Mesenchymal stem cell (in vitro differentiated cells and primary cell): ENCODE data around the gene ACKR3.

Experiments used
- DNase-seq: peaks from one replicate; pipeline ENCODE4 v3.0.0-alpha.2; 2013
- H2AFZ ChIP-seq: one replicate; pipeline ENCODE4 v1.6.1; 2013; ENCODE audit warnings: low read depth, mild to moderate bottlenecking, control low read depth, inconsistent platforms, low read length, moderate library complexity
- H2AK5ac ChIP-seq: 2 replicates; pipeline ENCODE4 v1.6.1; 2013; ENCODE audit warnings: low read length, moderate library complexity, mild to moderate bottlenecking, inconsistent platforms; ENCODE audit not compliant: severe bottlenecking
- H2BK120ac ChIP-seq: one replicate; pipeline ENCODE4 v1.6.1; 2013; ENCODE audit warnings: low read depth, mild to moderate bottlenecking, inconsistent platforms, low read length, moderate library complexity
- H2BK12ac ChIP-seq, 2 experiments: one replicate each; pipeline ENCODE4 v1.6.1; 2013; ENCODE audit warnings: inconsistent platforms in 2 of 2, low read length in 2 of 2, mild to moderate bottlenecking in 2 of 2, moderate library complexity in 2 of 2, control low read depth in 1 of 2
- H2BK15ac ChIP-seq: one replicate; pipeline ENCODE4 v1.6.1; 2013; ENCODE audit warnings: mild to moderate bottlenecking, low read depth, inconsistent platforms; ENCODE audit not compliant: poor library complexity, severe bottlenecking
- H2BK5ac ChIP-seq: 2 replicates; pipeline ENCODE4 v1.6.1; 2013; ENCODE audit warnings: low read depth, mild to moderate bottlenecking, low read length, control low read depth, inconsistent platforms; ENCODE audit not compliant: poor library complexity, severe bottlenecking
- H3K14ac ChIP-seq, 2 experiments: one replicate each; pipeline ENCODE4 v1.6.1; 2013; ENCODE audit warnings: inconsistent platforms in 2 of 2, low read length in 2 of 2, control low read depth in 1 of 2, mild to moderate bottlenecking in 1 of 2, moderate library complexity in 1 of 2
- H3K18ac ChIP-seq, 2 experiments: one replicate each; pipeline ENCODE4 v1.6.1; 2013; ENCODE audit warnings: inconsistent platforms in 2 of 2, low read length in 2 of 2, control low read depth in 1 of 2, low read depth in 1 of 2, mild to moderate bottlenecking in 1 of 2
- H3K23ac ChIP-seq, 2 experiments: one replicate each; pipeline ENCODE4 v1.6.1; 2013; ENCODE audit warnings: inconsistent platforms in 2 of 2, low read length in 2 of 2, mild to moderate bottlenecking in 2 of 2, moderate library complexity in 2 of 2, control low read depth in 1 of 2
- H3K27ac ChIP-seq: 2 replicates; pipeline ENCODE4 v1.5.1; 2013; ENCODE audit warnings: mild to moderate bottlenecking, moderate library complexity, low read length, control low read depth, inconsistent platforms; ENCODE audit not compliant: poor library complexity, severe bottlenecking
- H3K27me3 ChIP-seq, 2 experiments: 2 replicates each; pipeline versions ENCODE4 v1.6.1 to v1.7.0; 2013; ENCODE audit warnings: low read length in 2 of 2, mild to moderate bottlenecking in 2 of 2, moderate library complexity in 2 of 2, control low read depth in 1 of 2, inconsistent platforms in 1 of 2; ENCODE audit not compliant: control insufficient read depth in 1 of 2, insufficient read depth in 1 of 2
- H3K36me3 ChIP-seq, 2 experiments: 2 replicates each; pipeline versions ENCODE4 v1.6.1 to v1.7.0; 2013; ENCODE audit warnings: low read length in 2 of 2, control low read depth in 1 of 2, inconsistent platforms in 1 of 2, low read depth in 1 of 2, mild to moderate bottlenecking in 1 of 2; ENCODE audit not compliant: insufficient read depth in 2 of 2, control insufficient read depth in 1 of 2
- H3K4ac ChIP-seq, 2 experiments: one replicate each; pipeline ENCODE4 v1.6.1; 2013; ENCODE audit warnings: inconsistent platforms in 2 of 2, low read length in 2 of 2, mild to moderate bottlenecking in 2 of 2, moderate library complexity in 2 of 2, control low read depth in 1 of 2, low read depth in 1 of 2
- H3K4me1 ChIP-seq: 2 replicates; pipeline ENCODE4 v1.6.1; 2013; ENCODE audit warnings: low read depth, low read length, control low read depth; ENCODE audit not compliant: control insufficient read depth, insufficient read depth
- H3K4me2 ChIP-seq: 2 replicates; pipeline ENCODE4 v1.6.1; 2013; ENCODE audit warnings: low read length, mild to moderate bottlenecking, inconsistent platforms; ENCODE audit not compliant: poor library complexity, severe bottlenecking
- H3K4me3 ChIP-seq, 2 experiments: 2 replicates each; pipeline versions ENCODE4 v1.5.1 to v1.7.0; 2013; ENCODE audit warnings: low read length in 2 of 2, mild to moderate bottlenecking in 2 of 2, control low read depth in 1 of 2, low read depth in 1 of 2; ENCODE audit not compliant: insufficient read depth in 1 of 2
- H3K79me1 ChIP-seq: replicated peaks from 2 replicates; pipeline ENCODE4 v1.6.1; 2013; ENCODE audit warnings: mild to moderate bottlenecking, control low read depth, low read length, inconsistent platforms; ENCODE audit not compliant: poor library complexity, severe bottlenecking
- H3K9ac ChIP-seq: 2 replicates; pipeline ENCODE4 v1.7.0; 2013; ENCODE audit warnings: mild to moderate bottlenecking, low read length, moderate library complexity
- H3K9me3 ChIP-seq: 2 replicates; pipeline ENCODE4 v1.7.0; 2013; ENCODE audit warnings: mild to moderate bottlenecking, low read length; ENCODE audit not compliant: control insufficient read depth
- H4K8ac ChIP-seq: one replicate; pipeline ENCODE4 v1.6.1; 2013; ENCODE audit warnings: inconsistent platforms, mild to moderate bottlenecking, low read length, moderate library complexity
- H4K91ac ChIP-seq: one replicate; pipeline ENCODE4 v1.6.1; 2013; ENCODE audit warnings: mild to moderate bottlenecking, low read length, inconsistent platforms
- WGBS: methylation state at CpG from one replicate; pipeline ENCODE4 v1.1.7; 2013; ENCODE audit warnings: mixed read lengths; 5-methylcytosine and 5-hydroxymethylcytosine counted together

Gene ACKR3

DNA sequence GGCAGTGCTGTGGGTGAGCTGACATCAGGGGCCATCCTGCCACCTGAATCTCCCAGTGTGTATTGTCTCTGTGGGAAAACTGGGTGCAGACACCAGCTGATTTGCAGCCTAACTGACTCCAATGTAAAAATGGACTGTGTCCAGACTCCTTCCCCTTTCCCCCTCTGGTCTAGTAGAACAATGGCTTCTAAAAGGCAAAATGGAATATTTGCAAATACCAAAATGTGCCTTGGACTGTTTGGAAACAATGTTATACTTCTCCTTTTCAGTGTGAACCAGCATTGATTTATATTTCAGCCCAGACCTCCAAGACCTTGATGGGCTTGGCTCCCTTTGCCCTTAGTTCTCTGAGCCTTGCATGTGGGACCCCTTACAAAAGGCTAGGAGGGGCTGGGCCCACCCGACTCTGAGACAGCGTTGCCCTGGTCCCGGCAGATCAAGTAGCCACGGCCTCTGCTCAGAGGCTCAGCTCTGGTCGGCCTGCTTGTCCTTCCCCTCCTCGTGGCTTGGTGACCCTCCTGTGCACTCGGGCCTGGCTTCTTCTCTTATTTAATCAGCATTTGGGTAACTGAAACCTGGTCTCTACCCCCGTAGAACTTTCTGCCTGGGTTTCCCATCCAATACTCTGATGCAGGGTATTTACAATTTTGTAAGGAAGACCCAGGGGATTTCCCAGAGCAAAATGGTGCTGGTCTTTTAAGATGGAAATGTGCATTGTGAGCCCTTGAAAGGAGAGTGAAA is 18.0 kb upstream of the ACKR3 start:
- Histone ChIP-seq H2AK5ac (no peak overlapping the region), H3K4me1 (no peaks in the 10 kb centered on the region), H2AFZ (no peak overlapping the region), H3K9ac (no peak overlapping the region), H2BK12ac (no peak overlapping the region), H3K4ac (no peak overlapping the region), H2BK15ac (no peak overlapping the region), H3K4me3 (no peak overlapping the region), H3K79me1 (no peaks in the 10 kb centered on the region), H4K91ac (no peak overlapping the region), H4K8ac (no peak overlapping the region), H3K36me3 (no peaks in the 10 kb centered on the region), H2BK120ac (no peak overlapping the region), H3K4me2 (no peak overlapping the region), H3K18ac (no peak overlapping the region), H3K27me3 (peaks cover 23 to 46% of the 10 kb centered on the region in 2 experiments), H3K9me3 (peaks cover 22% of the 10 kb centered on the region), H2BK5ac (no peak overlapping the region), H3K14ac (no peak overlapping the region), H3K27ac (no peak overlapping the region), H3K23ac (no peak overlapping the region)
- 84% methylated on average over 7 of the region's 8 CpGs for WGBS
- no peak for DNase-seq

DNA sequence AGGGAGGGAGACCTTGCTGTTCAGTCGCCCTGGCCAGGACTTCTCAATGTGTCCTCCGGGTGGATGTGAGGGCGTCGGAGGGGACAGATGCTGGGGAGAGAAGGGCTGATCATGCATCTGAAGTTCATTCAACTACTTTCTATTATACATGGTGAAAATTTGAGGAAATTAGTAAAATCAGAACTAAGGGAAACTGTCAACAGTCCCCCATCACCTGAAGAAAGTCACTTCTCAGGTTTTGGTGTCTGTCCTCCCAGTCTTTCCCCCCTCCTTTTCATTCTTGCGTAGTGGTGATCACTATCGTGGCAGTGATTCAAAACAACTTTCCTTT is 17.4 kb upstream of the ACKR3 start:
- DNase-seq, result no peak
- H2BK120ac ChIP-seq, result no peak overlapping the region
- no peak overlapping the region for H2BK12ac ChIP-seq
- H3K27me3 ChIP-seq, result peaks cover 23 to 46% of the 10 kb centered on the region in 2 experiments
- no peaks in the 10 kb centered on the region for H3K36me3 ChIP-seq
- no peaks in the 10 kb centered on the region for H3K4me1 ChIP-seq
- H3K27ac ChIP-seq, result no peak overlapping the region
- H3K18ac ChIP-seq, result no peak overlapping the region
- H2BK15ac ChIP-seq, result no peak overlapping the region
- no peak overlapping the region for H3K9ac ChIP-seq
- H3K9me3 ChIP-seq, result peaks cover 17% of the 10 kb centered on the region
- no peak overlapping the region for H3K4ac ChIP-seq
- no peak overlapping the region for H2AFZ ChIP-seq
- H3K4me3 ChIP-seq, result no peak overlapping the region
- H4K8ac ChIP-seq, result no peak overlapping the region
- H3K4me2 ChIP-seq, result no peak overlapping the region
- WGBS, result 96% methylated on average over 4 of the region's 6 CpGs
- H3K79me1 ChIP-seq, result no peaks in the 10 kb centered on the region
- no peak overlapping the region for H2BK5ac ChIP-seq
- H3K14ac ChIP-seq, result no peak overlapping the region
- no peak overlapping the region for H4K91ac ChIP-seq
- no peak overlapping the region for H3K23ac ChIP-seq
- H2AK5ac ChIP-seq, result no peak overlapping the region

DNA sequence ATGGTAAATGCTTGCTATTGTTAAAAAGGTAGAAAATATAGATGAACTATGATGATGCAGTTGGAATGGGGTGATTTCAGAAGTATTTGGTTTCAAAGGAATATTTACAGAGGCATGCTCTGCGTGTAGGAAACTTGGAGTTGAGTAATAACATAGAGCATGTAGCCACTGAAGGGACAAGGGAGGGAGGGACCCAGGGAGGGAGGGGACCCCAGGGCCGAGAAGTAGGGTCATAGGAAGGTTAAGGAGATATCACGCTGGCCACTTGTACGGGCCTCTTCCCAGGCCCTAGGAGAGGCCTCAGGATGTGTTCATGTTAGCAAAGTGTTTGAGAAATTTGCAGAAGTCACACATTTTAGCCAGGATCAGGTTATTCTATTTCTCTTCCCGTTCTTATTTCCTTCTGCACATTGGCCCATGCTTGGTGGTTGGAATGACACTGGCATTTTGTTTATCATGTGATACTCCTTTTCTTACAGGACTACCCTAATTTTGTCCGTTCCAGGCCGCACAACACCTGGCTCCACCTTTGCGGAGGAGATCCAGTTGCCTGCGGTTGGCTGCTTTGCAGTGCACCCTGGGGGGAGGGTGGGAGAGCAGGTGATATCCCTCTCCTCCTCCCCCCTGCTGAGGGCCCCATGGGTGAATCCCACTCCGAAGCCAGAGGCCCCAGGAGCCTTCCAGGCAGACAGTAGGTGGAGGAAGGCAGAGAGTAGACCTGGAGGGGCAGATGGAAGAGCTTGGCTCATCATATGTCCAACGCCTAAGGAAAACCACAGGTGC is 16.9 kb upstream of the ACKR3 start:
- Histone ChIP-seq H3K4ac (no peak overlapping the region), H3K14ac (no peak overlapping the region), H3K27me3 (peaks cover 23 to 46% of the 10 kb centered on the region in 2 experiments), H3K18ac (no peak overlapping the region), H4K91ac (no peak overlapping the region), H2BK5ac (no peak overlapping the region), H2AK5ac (no peak overlapping the region), H3K27ac (no peak overlapping the region), H3K4me2 (no peak overlapping the region), H2AFZ (no peak overlapping the region), H3K36me3 (no peaks in the 10 kb centered on the region), H3K4me1 (no peaks in the 10 kb centered on the region), H4K8ac (no peak overlapping the region), H3K9ac (no peak overlapping the region), H3K9me3 (peaks cover 11% of the 10 kb centered on the region), H2BK12ac (no peak overlapping the region), H3K79me1 (no peaks in the 10 kb centered on the region), H2BK120ac (no peak overlapping the region), H3K23ac (no peak overlapping the region), H3K4me3 (no peak overlapping the region), H2BK15ac (no peak overlapping the region)
- WGBS, result 81% methylated on average over 10 of the region's 11 CpGs
- no peak for DNase-seq

DNA sequence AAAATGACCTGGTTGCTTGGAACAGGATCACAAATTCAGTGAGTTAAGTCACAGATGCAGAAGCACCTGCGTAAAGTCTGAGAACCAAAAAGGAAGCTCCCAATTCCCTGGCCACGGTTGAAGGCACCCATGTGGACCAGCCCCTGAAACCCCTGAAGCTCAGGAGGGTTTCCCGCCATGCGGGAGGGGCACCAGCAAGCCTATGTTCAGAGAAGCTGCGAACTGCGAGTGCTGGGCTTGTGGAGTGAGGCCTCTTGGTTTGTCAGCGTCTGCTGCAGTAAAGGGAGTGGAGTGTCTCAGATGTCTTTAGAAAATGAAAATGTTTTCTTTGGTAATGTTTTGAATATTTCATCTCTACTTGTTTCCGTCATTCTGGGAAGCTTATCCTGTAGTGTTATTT is 16.1 kb upstream of the ACKR3 start:
- no peak overlapping the region for H3K27ac ChIP-seq
- WGBS, result 94% methylated on average over 8 of the region's 8 CpGs

More for the DNA sequence above, 16.1 kb upstream of the ACKR3 start:
- Histone ChIP-seq H3K4ac (no peak overlapping the region), H4K91ac (no peak overlapping the region), H3K23ac (no peak overlapping the region), H3K18ac (no peak overlapping the region), H3K4me3 (no peak overlapping the region), H3K4me2 (no peak overlapping the region), H3K14ac (no peak overlapping the region), H3K27me3 (peaks cover 23 to 46% of the 10 kb centered on the region in 2 experiments), H2BK12ac (no peak overlapping the region), H2AFZ (no peak overlapping the region), H3K36me3 (no peaks in the 10 kb centered on the region), H2BK120ac (no peak overlapping the region), H2AK5ac (no peak overlapping the region), H4K8ac (no peak overlapping the region), H2BK15ac (no peak overlapping the region), H3K4me1 (no peaks in the 10 kb centered on the region), H3K79me1 (no peaks in the 10 kb centered on the region), H3K9me3 (peaks cover 9% of the 10 kb centered on the region), H2BK5ac (no peak overlapping the region), H3K9ac (no peak overlapping the region)
- no peak for DNase-seq
